Smooth muscle cell (in vitro differentiated cells): ENCODE results near the gene ZNF469. TPM values are rescaled to one million over a fixed set of nuclear protein-coding genes. Genes with fewer than 3 reads are reported as not detected.

Experiments
- DNase-seq: peaks from one replicate; lab custom pipeline; 2025; ENCODE audit not compliant: unreplicated experiment; lab: John Stamatoyannopoulos, UW
- H2AFZ ChIP-seq: fragments of 200-600 bp; sonication (generic); 2 replicates; pipeline ENCODE4 v1.6.0; 2016; ENCODE audit warnings: antibody characterized with exemption, low read depth, mild to moderate bottlenecking
- H3F3A ChIP-seq: fragments of 200-600 bp; sonication (generic); 2 replicates; pipeline ENCODE4 v1.6.0; 2017; ENCODE audit warnings: antibody characterized with exemption, low read depth
- H3K27ac ChIP-seq: fragments of 200-600 bp; sonication (generic); 2 replicates; pipeline ENCODE4 v1.5.1; 2016; ENCODE audit warnings: low read depth, mild to moderate bottlenecking
- H3K27me3 ChIP-seq: fragments of 200-600 bp; sonication (generic); 2 replicates; pipeline ENCODE4 v1.6.1; 2016; ENCODE audit warnings: low read depth, mild to moderate bottlenecking
- H3K36me3 ChIP-seq: fragments of 200-600 bp; sonication (generic); 2 replicates; pipeline ENCODE4 v1.5.1; 2016; ENCODE audit warnings: low read depth
- H3K4me1 ChIP-seq: fragments of 200-600 bp; sonication (generic); 2 replicates; pipeline ENCODE4 v1.5.1; 2016; ENCODE audit warnings: low read depth
- H3K4me2 ChIP-seq: fragments of 200-600 bp; sonication (generic); 2 replicates; pipeline ENCODE4 v1.6.0; 2016; ENCODE audit warnings: mild to moderate bottlenecking
- H3K4me3 ChIP-seq: fragments of 200-600 bp; sonication (generic); 2 replicates; pipeline ENCODE4 v1.5.1; 2016; ENCODE audit warnings: mild to moderate bottlenecking
- H3K79me2 ChIP-seq: fragments of 200-600 bp; sonication (generic); 2 replicates; pipeline ENCODE4 v1.6.0; 2016; ENCODE audit warnings: low read depth, mild to moderate bottlenecking
- H3K9ac ChIP-seq: fragments of 200-600 bp; sonication (generic); 2 replicates; pipeline ENCODE4 v1.6.0; 2016; ENCODE audit warnings: low read depth
- H3K9me3 ChIP-seq: fragments of 200-600 bp; sonication (generic); replicated peaks from 2 replicates; pipeline ENCODE4 v1.5.1; 2016; ENCODE audit warnings: low read depth
- H4K20me1 ChIP-seq: fragments of 200-600 bp; sonication (generic); 2 replicates; pipeline ENCODE4 v1.6.0; 2016; ENCODE audit warnings: low read depth
- WGBS: methylation state at CpG from one replicate; pipeline ENCODE4 v1.1.7; 2016; ENCODE audit warnings: low lambda C conversion rate; 5-methylcytosine and 5-hydroxymethylcytosine counted together
- polyA plus RNA-seq: library from polyadenylated mRNA; unstranded; fragments of >200 nt; fragmentation: Nextera tagmentation; extraction: Ambion mirVana; gene quantifications from 2 replicates; pipeline ENCODE4 v1.2.1, GENCODE V29; 2016
- total RNA-seq: library from RNA; depleted of rRNA; stranded (reverse); fragments of >200 nt; gene quantifications from 2 replicates; pipeline ENCODE4 v1.2.3, GENCODE V29; 2014
- TF ChIP-seq, protein P1 (sequence below): fragments of 200-600 bp; sonication (generic); IDR thresholded peaks from 2 replicates; pipeline ENCODE4 v1.5.1; 2017; ENCODE audit warnings: borderline replicate concordance, mild to moderate bottlenecking, antibody characterized with exemption; ENCODE audit not compliant: insufficient read depth, poor library complexity, severe bottlenecking

The ZNF469 gene
- total and polyA plus RNA-seq, 2 experiments from 2014 or later: 5.0 to 6.2 TPM

DNA sequence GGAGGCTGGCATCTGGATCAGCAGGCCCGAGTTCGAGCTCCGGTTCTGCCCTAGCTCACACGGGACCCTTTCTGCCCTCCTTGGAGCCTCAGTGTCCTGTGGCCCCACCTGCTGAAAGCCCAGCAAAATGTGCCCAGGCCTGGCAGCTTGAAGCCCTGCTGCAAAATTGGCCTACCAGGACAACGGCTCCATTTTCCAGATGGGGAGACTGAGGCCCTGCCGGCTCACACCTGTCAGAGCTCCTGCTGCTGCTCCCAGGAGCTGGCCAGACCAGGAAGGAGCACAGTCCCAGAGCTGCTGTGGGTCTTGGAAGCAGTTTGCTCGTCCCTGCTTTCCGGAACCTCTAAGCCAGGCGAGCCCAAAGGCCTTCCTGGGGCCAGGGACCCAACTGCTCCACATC lies 17.4 kb downstream of the ZNF469 start:
- WGBS: 97% methylated on average over 9 of the region's 9 CpGs
- Histone ChIP-seq H3K79me2 (no peaks in the 10 kb centered on the region), H3K4me1 (no peaks in the 10 kb centered on the region), H3K9me3 (no peaks in the 10 kb centered on the region), H2AFZ (no peak overlapping the region), H3K27ac (no peak overlapping the region), H4K20me1 (peaks cover 97% of the 10 kb centered on the region), H3K9ac (no peak overlapping the region), H3K27me3 (no peaks in the 10 kb centered on the region), H3K4me3 (no peak overlapping the region), H3F3A (no peaks in the 10 kb centered on the region), H3K4me2 (no peak overlapping the region), H3K36me3 (no peaks in the 10 kb centered on the region)
- TF ChIP-seq, protein P1, sequence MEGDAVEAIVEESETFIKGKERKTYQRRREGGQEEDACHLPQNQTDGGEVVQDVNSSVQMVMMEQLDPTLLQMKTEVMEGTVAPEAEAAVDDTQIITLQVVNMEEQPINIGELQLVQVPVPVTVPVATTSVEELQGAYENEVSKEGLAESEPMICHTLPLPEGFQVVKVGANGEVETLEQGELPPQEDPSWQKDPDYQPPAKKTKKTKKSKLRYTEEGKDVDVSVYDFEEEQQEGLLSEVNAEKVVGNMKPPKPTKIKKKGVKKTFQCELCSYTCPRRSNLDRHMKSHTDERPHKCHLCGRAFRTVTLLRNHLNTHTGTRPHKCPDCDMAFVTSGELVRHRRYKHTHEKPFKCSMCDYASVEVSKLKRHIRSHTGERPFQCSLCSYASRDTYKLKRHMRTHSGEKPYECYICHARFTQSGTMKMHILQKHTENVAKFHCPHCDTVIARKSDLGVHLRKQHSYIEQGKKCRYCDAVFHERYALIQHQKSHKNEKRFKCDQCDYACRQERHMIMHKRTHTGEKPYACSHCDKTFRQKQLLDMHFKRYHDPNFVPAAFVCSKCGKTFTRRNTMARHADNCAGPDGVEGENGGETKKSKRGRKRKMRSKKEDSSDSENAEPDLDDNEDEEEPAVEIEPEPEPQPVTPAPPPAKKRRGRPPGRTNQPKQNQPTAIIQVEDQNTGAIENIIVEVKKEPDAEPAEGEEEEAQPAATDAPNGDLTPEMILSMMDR: no peak
- DNase-seq: no peak

DNA sequence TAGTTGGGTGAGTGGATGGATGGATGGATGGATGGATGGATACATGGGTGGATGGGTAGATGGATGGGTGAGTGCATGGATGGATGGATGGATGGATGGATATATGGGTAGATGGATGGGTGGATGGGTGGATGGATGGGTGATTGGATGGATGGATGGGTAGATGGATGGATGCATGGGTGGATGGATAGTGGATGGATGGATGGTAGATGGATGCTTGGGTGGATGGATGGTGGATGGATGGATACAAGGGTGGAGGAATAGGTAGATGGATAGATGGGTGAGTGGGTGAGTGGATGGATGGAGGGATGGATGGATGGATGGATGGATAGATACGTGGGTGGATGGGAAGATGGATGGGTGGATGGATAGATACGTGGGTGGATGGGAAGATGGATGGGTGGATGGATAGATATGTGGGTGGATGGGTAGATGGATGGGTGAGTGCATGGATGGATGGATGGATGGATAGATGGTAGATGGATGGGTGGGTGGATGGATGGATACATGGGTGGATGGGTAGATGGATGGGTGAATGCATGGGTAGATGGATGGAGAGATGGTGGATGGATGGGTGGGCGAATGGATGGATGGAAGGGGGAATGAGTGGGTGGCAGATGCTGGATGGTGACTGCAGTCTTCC lies 19.0 kb downstream of the ZNF469 start:
- Histone ChIP-seq H3K4me3 (no peak overlapping the region), H3K79me2 (no peaks in the 10 kb centered on the region), H3K36me3 (no peaks in the 10 kb centered on the region), H2AFZ (no peak overlapping the region), H4K20me1 (peaks cover 98% of the 10 kb centered on the region), H3K4me1 (no peaks in the 10 kb centered on the region), H3K9ac (no peak overlapping the region), H3K4me2 (no peak overlapping the region), H3K27ac (no peak overlapping the region), H3K9me3 (no peaks in the 10 kb centered on the region), H3K27me3 (no peaks in the 10 kb centered on the region), H3F3A (no peaks in the 10 kb centered on the region)
- TF ChIP-seq, protein P1: no peak
- DNase-seq: no peak
- 91% methylated on average over 3 of the region's 3 CpGs for WGBS

DNA sequence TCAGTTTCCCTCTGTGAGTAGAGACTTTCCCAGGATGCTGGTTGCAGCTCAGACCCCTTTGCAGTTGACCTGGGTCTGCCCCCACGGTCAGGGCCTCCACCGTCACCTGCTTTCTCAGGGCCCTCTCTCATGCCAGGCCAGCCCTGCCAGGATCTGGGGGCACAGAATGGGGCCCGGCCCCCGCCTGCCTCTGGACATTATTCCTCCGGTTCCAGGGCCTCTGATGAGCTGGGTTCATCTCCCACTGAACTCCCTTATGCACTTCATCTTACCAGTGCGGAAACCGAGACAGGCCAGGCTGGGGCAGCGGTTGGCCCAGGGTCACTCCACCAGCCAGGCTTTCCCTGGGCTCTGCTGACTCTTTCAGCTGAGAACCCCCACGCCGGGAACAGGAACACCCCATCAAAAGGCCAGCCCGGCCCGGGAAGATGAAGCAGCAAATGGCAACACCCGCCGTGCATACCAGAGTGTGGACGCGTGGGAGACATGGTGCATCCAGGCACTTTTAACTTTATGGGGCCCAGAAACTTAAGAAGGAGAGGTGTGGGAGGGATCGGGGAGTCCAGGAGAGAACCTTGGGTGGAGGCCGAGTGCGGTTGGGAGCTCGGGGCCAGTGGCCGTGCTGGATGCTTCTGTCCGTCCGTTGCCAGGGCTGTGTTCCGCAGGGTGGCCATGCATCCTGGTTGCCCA lies 19.9 kb downstream of the ZNF469 start:
- Histone ChIP-seq H3K9ac (no peak overlapping the region), H3K79me2 (no peaks in the 10 kb centered on the region), H3K36me3 (no peaks in the 10 kb centered on the region), H4K20me1 (peaks cover 98% of the 10 kb centered on the region), H3K4me3 (no peak overlapping the region), H3K9me3 (no peaks in the 10 kb centered on the region), H3K4me1 (no peaks in the 10 kb centered on the region), H3K4me2 (no peak overlapping the region), H3K27me3 (no peaks in the 10 kb centered on the region), H3K27ac (no peak overlapping the region), H3F3A (no peaks in the 10 kb centered on the region), H2AFZ (no peak overlapping the region)
- 84% methylated on average over 24 of the region's 24 CpGs for WGBS
- TF ChIP-seq, protein P1: no peak
- DNase-seq: no peak
